GM19240 (cell line): ENCODE measurements around the gene ZMPSTE24.

Experiments used
- DNase-seq: peaks from one replicate; pipeline ENCODE4 v3.0.0; 2011; ENCODE audit warnings: low spot score; ENCODE audit not compliant: insufficient read length

The ZMPSTE24 gene

GRCh38 chr1:40258445-40258769 lies 371 bp downstream of the ZMPSTE24 start:
- DNase-seq: no peak

- no peak for DNase-seq
Observed at GRCh38 chr1:40264354-40264781, 6.3 kb downstream of the ZMPSTE24 start.

DNA sequence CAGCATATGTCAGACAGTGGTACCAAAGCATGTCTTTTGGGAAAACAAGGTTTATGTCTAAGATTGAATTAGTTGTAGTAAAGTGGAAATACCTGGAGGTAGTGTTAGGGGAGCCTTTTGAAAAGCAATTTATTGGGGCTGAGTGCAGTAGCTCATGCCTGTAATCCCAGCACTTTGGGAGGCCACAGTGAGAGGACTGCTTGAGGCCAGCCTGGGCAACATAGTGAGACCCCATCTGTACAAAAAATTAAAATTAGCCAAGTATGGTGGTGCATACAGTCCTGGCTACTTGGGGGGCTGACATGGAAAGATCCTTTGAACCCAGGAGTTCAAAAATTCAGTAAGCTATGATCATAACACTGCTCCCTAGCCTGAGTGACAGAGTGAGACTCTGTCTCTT lies 7.3 kb downstream of the ZMPSTE24 start:
- DNase-seq: no peak

GRCh38 chr1:40265919-40266318 lies 7.9 kb downstream of the ZMPSTE24 start:
- DNase-seq: no peak

- no peak for DNase-seq
Observed at GRCh38 chr1:40266786-40267535, 8.9 kb downstream of the ZMPSTE24 start.

DNA sequence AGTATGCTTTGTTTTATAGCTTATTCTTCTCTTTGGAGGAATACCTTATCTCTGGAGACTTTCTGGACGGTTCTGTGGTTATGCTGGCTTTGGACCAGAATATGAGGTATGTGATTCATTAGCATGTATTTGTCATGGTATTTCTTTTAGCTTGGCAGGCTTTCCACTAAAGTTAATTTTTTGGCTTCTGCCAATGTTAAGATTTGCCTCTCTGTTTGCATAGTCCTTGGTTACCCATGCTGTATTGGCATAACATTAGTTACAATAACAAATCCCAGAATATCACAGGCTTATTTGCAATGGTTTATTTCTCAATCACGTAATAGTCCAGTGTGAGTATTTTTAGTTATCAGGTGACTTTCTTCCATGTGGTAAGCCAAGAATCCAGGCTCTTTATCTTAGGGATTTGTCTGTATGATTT lies 9.7 kb downstream of the ZMPSTE24 start:
- DNase-seq: no peak

GRCh38 chr1:40268211-40268610 lies 10.2 kb downstream of the ZMPSTE24 start:
- DNase-seq: no peak

DNA sequence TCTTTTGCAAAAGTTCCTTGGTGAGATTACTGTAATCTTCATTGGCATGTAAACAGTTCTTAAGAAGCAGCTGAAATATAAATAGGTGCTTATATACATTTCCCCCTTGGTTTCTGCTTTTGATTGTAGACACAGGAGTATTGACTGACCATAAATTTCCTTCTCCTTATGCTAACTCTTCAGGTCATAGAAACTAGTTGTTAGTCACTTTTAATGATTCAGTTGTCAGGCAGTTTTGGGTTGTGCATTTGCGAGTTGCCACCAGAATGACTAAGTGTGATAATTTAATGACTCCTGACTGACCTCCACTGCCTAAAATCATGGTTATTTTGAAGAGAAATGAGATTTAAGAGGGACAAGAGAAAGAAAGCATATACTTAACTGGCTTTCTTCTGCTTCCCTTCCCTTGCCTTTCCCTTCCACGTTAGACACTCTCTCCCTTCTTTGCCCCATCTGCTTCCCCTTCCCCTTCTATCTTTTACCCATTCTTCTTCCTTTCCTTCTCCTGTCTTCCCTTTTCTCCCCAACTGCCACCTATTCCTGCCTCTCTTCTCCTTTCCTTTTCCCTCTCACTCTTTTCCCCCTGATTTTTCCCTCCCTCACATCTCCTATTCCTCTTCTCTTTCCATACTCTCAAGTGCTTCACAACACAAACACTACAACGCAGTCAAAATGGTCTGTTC lies 12.3 kb downstream of the ZMPSTE24 start:
- no peak for DNase-seq

DNA sequence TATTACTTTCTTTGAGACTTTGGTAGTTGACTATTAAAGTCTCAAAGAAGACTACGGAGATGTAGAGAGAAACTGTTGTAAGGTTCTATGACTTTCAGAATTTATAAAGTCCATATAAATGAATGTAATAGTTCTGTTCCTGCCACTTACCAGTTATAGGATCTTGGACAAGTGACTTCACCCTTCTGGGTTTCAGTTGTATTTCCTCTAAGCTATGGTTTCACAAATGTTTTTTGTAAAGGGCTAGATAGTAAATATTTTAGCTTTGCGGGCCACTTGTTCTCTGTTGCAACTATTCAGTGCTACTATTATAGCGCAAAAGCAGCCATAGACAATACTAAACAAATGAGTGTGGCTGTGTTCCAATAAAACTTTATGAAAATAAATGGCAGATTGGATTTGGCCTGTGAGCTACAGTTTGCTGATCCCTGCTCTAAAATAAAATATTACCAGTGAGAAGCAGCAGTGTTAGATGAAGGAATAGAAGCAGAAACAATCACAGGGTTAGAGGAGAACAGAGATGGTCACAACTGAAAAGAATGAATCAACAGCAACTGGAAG lies 14.7 kb downstream of the ZMPSTE24 start:
- DNase-seq: no peak

- no peak for DNase-seq
Observed at GRCh38 chr1:40273547-40274166, 15.6 kb downstream of the ZMPSTE24 start.

GRCh38 chr1:40274331-40274730 lies 16.3 kb downstream of the ZMPSTE24 start:
- no peak for DNase-seq

DNA sequence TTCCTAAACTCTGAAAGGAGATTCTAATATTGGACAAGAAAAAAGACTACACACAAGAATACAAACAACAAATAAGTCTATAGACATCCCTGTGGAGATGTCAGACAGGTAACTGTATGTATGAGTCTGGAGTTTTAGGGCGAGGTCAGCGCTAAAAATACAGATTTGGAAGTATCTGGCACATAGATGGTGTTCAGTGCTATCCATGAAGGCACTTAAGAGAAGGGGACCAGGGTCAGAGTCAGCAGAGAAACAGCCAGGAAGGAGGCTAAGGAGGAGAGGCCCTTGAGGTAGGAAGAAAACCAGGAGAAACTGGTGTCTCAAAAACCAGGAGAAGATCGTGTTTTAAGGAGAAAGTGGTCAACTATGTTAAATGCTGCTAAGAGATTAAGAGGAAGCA lies 18.1 kb downstream of the ZMPSTE24 start:
- DNase-seq: no peak

DNA sequence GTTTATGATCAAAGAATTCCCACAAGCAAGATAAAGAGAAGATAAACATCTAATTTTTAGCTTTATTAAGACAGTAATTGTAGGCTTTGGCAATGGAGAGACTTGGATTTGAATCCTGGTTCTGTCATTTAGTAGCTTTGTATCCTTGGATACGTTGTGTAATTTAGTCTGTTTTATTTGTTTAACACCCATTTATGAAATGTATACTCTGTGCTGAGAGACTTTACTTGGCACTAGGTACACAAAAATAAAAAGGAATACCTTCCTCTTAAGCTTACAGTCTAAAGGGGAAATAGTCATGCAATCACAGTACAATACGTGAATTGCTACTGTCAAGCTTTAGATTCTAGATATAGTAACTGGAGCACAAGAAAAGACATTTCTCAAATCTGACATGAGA lies 23.8 kb downstream of the ZMPSTE24 start:
- DNase-seq: no peak

GRCh38 chr1:40291293-40291692 lies 33.3 kb downstream of the ZMPSTE24 start:
- DNase-seq: no peak

GRCh38 chr1:40299366-40300248 lies 41.6 kb downstream of the ZMPSTE24 start:
- DNase-seq: no peak

DNA sequence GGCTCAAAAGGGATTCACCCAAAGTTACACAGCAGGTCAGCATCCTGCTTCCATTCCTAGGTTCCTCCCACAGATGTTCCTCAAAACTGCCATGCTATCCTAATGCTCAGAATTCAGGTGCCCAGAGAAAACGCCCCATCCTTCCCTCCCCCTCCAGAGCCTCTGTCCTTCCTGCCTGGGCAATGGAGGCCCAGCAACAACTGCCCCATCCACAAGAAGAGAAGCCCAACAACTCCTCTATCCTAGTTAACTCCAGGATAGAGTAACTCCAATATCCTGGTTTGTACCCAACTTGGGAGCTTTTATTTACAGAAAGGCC lies 42.2 kb downstream of the ZMPSTE24 start:
- no peak for DNase-seq

GRCh38 chr1:40300651-40301050 lies 42.6 kb downstream of the ZMPSTE24 start:
- no peak for DNase-seq

DNA sequence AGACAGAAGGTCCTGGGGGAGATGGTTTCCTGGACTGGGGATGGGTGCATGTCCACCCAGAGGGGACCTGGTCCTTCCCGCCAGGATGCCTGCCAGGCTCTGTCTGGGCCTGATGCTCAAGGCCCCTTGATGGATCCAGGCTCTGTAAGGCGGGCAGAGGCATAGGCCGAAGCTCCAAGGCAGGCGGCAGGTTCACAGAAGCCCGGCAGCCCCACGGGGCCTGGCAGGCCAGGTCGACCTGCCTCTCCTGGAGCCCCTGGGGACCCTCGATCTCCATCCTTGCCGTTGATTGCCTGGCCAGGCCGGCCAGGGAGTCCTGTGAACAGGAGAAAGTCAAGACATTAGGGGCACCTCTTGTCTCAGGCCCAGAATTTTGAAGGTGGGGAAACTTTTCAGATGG lies 43.0 kb downstream of the ZMPSTE24 start:
- DNase-seq: no peak

DNA sequence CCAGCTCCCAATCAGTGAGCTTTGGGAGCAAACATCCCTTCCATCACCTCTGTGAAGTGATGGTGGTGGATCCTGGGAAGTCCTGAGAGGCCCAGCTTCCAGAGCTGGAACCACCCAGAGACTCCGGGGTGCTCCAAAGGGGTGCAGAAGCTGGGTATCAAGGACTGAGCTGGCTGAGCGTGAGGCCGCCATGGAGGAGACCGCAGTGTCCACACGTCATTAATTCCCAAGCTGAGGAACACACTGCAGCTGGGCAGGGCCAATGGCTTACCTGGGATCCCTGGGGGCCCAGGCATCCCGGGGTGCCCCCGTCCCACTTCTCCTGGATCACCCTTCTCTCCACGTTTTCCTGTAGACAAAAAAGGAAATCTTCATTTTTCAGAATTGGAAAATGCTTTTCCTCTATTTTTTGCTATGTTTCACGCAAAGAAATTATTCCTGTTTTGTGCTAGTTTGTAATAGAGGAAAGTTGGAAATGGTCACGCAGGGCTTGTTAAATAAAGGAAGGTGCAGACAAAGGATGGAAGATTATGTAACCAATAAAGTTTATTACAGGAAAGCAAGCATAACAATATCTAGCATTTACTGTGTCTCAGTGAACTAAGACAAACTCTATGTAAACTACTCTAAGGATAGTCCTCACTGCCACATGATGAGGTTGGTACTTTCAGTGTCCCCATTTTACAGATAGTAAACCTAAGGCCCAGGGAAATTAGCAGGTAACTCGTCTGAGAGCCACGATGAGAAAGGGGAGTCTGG lies 43.7 kb downstream of the ZMPSTE24 start:
- no peak for DNase-seq

GRCh38 chr1:40302475-40302874 lies 44.4 kb downstream of the ZMPSTE24 start:
- no peak for DNase-seq
